Parathyroid adenoma (tissue), 2 donors: ENCODE data around the gene SDR42E1.

Experiments used
- H2AFZ ChIP-seq: fragments of 300-600 bp; sonication (generic); one replicate; pipeline ENCODE4 v1.7.0; 2017; ENCODE audit warnings: antibody characterized with exemption, mild to moderate bottlenecking
- H3K27ac ChIP-seq: fragments of 300-600 bp; sonication (generic); one replicate; pipeline ENCODE4 v1.7.0; 2017
- H3K27me3 ChIP-seq: fragments of 300-600 bp; sonication (generic); one replicate; pipeline ENCODE4 v1.7.0; 2017; ENCODE audit warnings: low read length; ENCODE audit not compliant: control insufficient read depth, insufficient read depth
- H3K36me3 ChIP-seq: fragments of 300-600 bp; sonication (generic); one replicate; pipeline ENCODE4 v1.7.0; 2017; ENCODE audit warnings: low read length; ENCODE audit not compliant: control insufficient read depth, insufficient read depth
- H3K4me1 ChIP-seq: fragments of 300-600 bp; sonication (generic); one replicate; pipeline ENCODE4 v1.7.0; 2017; ENCODE audit warnings: control low read depth
- H3K4me2 ChIP-seq: fragments of 300-600 bp; sonication (generic); one replicate; pipeline ENCODE4 v1.7.0; 2017; ENCODE audit warnings: low read length
- H3K4me3 ChIP-seq: fragments of 300-600 bp; sonication (generic); one replicate; pipeline ENCODE4 v1.7.0; 2017; ENCODE audit warnings: low read depth, low read length
- H3K79me2 ChIP-seq: fragments of 300-600 bp; sonication (generic); one replicate; pipeline ENCODE4 v1.7.0; 2017; ENCODE audit warnings: control low read depth
- H3K9ac ChIP-seq: fragments of 300-600 bp; sonication (generic); one replicate; pipeline ENCODE4 v1.7.0; 2017; ENCODE audit warnings: mild to moderate bottlenecking
- H3K9me3 ChIP-seq: fragments of 300-600 bp; sonication (generic); one replicate; pipeline ENCODE4 v1.7.0; 2017; ENCODE audit warnings: low read length; ENCODE audit not compliant: control insufficient read depth
- CTCF ChIP-seq: fragments of 300-600 bp; sonication (generic); IDR thresholded peaks from one replicate; pipeline ENCODE4 v1.7.0; 2017; ENCODE audit warnings: antibody characterized with exemption, mild to moderate bottlenecking
- donor health status: primary hyperparathyroidism.

SDR42E1 gene

GRCh38 chr16:81956213-81956948 is 54.9 kb downstream of the SDR42E1 start:
- Histone ChIP-seq H3K4me2 (no peak overlapping the region), H3K4me1 (no peaks in the 10 kb centered on the region), H3K9ac (no peak overlapping the region), H3K79me2 (no peaks in the 10 kb centered on the region), H2AFZ (no peak overlapping the region), H3K27ac (no peak overlapping the region), H3K4me3 (no peak overlapping the region), H3K36me3 (no peaks in the 10 kb centered on the region), H3K27me3 (no peaks in the 10 kb centered on the region), H3K9me3 (no peaks in the 10 kb centered on the region)
- no peak for TF ChIP-seq CTCF

- no peaks in the 10 kb centered on the region for H3K9me3 ChIP-seq
- no peaks in the 10 kb centered on the region for H3K27me3 ChIP-seq
- H2AFZ ChIP-seq: no peak overlapping the region
- no peaks in the 10 kb centered on the region for H3K36me3 ChIP-seq
- no peak overlapping the region for H3K27ac ChIP-seq
- no peaks in the 10 kb centered on the region for H3K4me1 ChIP-seq
- H3K4me3 ChIP-seq: no peak overlapping the region
- H3K79me2 ChIP-seq: no peaks in the 10 kb centered on the region
- no peak overlapping the region for H3K9ac ChIP-seq
- TF ChIP-seq CTCF: no peak
- H3K4me2 ChIP-seq: no peak overlapping the region
These were observed 59.7 kb downstream of the SDR42E1 start for GRCh38 chr16:81951564-81951963.

GRCh38 chr16:81946206-81946605 is 65.1 kb downstream of the SDR42E1 start:
- Histone ChIP-seq H3K4me3 (no peak overlapping the region), H2AFZ (no peak overlapping the region), H3K27me3 (no peaks in the 10 kb centered on the region), H3K36me3 (no peaks in the 10 kb centered on the region), H3K4me1 (no peaks in the 10 kb centered on the region), H3K79me2 (no peaks in the 10 kb centered on the region), H3K9ac (no peak overlapping the region), H3K4me2 (no peak overlapping the region), H3K27ac (no peak overlapping the region), H3K9me3 (no peaks in the 10 kb centered on the region)
- TF ChIP-seq CTCF: no peak

- Histone ChIP-seq H3K4me2 (no peak overlapping the region), H3K36me3 (no peaks in the 10 kb centered on the region)
- no peak for TF ChIP-seq CTCF
These were observed 65.6 kb downstream of the SDR42E1 start for GRCh38 chr16:81945665-81946064.

GRCh38 chr16:81942007-81942601 is 69.2 kb downstream of the SDR42E1 start:
- no peak overlapping the region for H3K9ac ChIP-seq
- H2AFZ ChIP-seq: no peak overlapping the region
- TF ChIP-seq CTCF: no peak
- H3K4me3 ChIP-seq: no peak overlapping the region
- H3K79me2 ChIP-seq: no peaks in the 10 kb centered on the region
- H3K27me3 ChIP-seq: no peaks in the 10 kb centered on the region
- no peak overlapping the region for H3K27ac ChIP-seq
- H3K36me3 ChIP-seq: no peaks in the 10 kb centered on the region
- no peaks in the 10 kb centered on the region for H3K9me3 ChIP-seq
- no peak overlapping the region for H3K4me2 ChIP-seq
- no peaks in the 10 kb centered on the region for H3K4me1 ChIP-seq

More at GRCh38 chr16:81945665-81946064, 65.6 kb downstream of the SDR42E1 start:
- Histone ChIP-seq H3K27me3 (no peaks in the 10 kb centered on the region), H3K4me3 (no peak overlapping the region), H3K27ac (no peak overlapping the region), H3K9ac (no peak overlapping the region), H3K79me2 (no peaks in the 10 kb centered on the region), H2AFZ (no peak overlapping the region), H3K9me3 (no peaks in the 10 kb centered on the region), H3K4me1 (no peaks in the 10 kb centered on the region)
